ENCODE results near the gene OASL. TPM values are rescaled to one million over a fixed set of nuclear protein-coding genes. Genes with fewer than 3 reads are reported as not detected.
A peak's percentile ranks its signal among the peaks of the same experiment; 100 is the strongest.

The OASL gene
- total and polyA plus RNA-seq, 10 of the 15 experiments (the other 5 are each of a cell fraction or from before 2014, with no cell fraction given): 2.3 to 9.1 (median 2.7) TPM

DNA sequence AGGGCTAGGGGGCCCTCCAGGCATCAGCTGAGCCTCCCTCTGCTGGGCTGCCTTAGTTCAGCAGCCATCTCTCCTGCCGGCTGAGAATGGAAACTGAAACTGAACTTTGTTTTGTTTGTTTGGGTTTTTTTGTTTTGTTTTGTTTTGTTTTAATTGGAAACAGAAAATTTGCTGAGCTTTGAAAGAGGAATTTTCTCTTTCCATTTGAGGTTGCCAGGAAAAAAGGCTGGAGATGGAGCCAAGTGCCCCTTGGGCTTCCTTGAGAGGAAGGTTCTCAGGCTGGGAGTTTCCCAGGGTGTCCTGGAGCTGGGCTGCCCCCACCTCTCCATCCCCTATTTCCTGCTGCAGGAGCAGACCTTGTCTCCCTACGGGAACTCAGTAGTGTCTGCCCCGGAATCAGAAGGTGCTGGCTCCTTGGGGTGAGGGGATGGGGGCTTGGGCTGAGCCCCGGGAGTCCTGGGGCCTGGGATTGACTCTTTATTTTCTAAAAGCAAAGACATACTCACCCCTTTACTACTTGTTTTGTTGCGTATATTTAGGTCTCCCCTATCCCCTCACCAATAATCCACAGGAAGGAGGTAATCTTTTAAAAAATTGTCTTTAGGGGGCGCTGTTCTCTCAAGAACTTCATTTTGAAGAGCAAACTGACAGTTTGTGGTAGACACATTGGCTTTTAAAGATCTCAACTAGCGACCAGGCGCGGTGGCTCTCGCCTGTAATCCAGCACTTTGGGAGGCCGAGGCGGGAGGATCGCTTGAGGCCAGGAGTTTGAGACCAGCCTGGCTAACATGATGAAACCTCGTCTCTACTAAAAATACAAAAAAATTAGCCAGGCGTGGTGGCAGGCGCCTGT, 21.3 kb upstream of the OASL start (continued):
- TF ChIP-seq, protein P1, sequence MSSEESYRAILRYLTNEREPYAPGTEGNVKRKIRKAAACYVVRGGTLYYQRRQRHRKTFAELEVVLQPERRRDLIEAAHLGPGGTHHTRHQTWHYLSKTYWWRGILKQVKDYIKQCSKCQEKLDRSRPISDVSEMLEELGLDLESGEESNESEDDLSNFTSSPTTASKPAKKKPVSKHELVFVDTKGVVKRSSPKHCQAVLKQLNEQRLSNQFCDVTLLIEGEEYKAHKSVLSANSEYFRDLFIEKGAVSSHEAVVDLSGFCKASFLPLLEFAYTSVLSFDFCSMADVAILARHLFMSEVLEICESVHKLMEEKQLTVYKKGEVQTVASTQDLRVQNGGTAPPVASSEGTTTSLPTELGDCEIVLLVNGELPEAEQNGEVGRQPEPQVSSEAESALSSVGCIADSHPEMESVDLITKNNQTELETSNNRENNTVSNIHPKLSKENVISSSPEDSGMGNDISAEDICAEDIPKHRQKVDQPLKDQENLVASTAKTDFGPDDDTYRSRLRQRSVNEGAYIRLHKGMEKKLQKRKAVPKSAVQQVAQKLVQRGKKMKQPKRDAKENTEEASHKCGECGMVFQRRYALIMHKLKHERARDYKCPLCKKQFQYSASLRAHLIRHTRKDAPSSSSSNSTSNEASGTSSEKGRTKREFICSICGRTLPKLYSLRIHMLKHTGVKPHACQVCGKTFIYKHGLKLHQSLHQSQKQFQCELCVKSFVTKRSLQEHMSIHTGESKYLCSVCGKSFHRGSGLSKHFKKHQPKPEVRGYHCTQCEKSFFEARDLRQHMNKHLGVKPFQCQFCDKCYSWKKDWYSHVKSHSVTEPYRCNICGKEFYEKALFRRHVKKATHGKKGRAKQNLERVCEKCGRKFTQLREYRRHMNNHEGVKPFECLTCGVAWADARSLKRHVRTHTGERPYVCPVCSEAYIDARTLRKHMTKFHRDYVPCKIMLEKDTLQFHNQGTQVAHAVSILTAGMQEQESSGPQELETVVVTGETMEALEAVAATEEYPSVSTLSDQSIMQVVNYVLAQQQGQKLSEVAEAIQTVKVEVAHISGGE (CRISPR knock-in tag; IDR thresholded peaks at IDR 0.05): no peak
- TF ChIP-seq ZNF622 (IDR thresholded peaks at IDR 0.05) (no peak), PBX3 (IDR thresholded peaks at IDR 0.05; ENCODE audit: insufficient replicate concordance, low read depth, low read length) (no peak), NBN (IDR thresholded peaks at IDR 0.05) (peak; percentile 48; the same call in 1 of the 2 replicates), SMC3 (IDR thresholded peaks at IDR 0.05; ENCODE audit: borderline replicate concordance, low read length) (peak; percentile 52; the same call in 1 of the 2 replicates), FOXM1 (IDR thresholded peaks at IDR 0.05; ENCODE audit: low read depth, low read length) (no peak), KDM1A (IDR thresholded peaks at IDR 0.05; ENCODE audit: borderline replicate concordance) (no peak), RELB (IDR thresholded peaks at IDR 0.05; ENCODE audit: low read depth) (peak; percentile 80), SP1 (IDR thresholded peaks at IDR 0.05; ENCODE audit: low read depth, low read length) (no peak), TCF12 (IDR thresholded peaks at IDR 0.05; ENCODE audit: low read depth, low read length) (no peak), NR2C2 (IDR thresholded peaks at IDR 0.05; ENCODE audit: borderline replicate concordance, control insufficient read depth, insufficient read length, low read depth) (no peak), CBX5 (IDR thresholded peaks at IDR 0.05; ENCODE audit: low read depth) (no peak), TBL1XR1 (IDR thresholded peaks at IDR 0.05; ENCODE audit: low read depth, low read length) (no peak), BCL11A (IDR thresholded peaks at IDR 0.05; ENCODE audit: low read depth, low read length) (no peak), SUZ12 (IDR thresholded peaks at IDR 0.05; ENCODE audit: unreplicated experiment) (no peak)
- TF ChIP-seq, protein P2, sequence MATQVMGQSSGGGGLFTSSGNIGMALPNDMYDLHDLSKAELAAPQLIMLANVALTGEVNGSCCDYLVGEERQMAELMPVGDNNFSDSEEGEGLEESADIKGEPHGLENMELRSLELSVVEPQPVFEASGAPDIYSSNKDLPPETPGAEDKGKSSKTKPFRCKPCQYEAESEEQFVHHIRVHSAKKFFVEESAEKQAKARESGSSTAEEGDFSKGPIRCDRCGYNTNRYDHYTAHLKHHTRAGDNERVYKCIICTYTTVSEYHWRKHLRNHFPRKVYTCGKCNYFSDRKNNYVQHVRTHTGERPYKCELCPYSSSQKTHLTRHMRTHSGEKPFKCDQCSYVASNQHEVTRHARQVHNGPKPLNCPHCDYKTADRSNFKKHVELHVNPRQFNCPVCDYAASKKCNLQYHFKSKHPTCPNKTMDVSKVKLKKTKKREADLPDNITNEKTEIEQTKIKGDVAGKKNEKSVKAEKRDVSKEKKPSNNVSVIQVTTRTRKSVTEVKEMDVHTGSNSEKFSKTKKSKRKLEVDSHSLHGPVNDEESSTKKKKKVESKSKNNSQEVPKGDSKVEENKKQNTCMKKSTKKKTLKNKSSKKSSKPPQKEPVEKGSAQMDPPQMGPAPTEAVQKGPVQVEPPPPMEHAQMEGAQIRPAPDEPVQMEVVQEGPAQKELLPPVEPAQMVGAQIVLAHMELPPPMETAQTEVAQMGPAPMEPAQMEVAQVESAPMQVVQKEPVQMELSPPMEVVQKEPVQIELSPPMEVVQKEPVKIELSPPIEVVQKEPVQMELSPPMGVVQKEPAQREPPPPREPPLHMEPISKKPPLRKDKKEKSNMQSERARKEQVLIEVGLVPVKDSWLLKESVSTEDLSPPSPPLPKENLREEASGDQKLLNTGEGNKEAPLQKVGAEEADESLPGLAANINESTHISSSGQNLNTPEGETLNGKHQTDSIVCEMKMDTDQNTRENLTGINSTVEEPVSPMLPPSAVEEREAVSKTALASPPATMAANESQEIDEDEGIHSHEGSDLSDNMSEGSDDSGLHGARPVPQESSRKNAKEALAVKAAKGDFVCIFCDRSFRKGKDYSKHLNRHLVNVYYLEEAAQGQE (IDR thresholded peaks at IDR 0.05; ENCODE audit: low read depth, low read length): no peak
- TF ChIP-seq, protein P3, sequence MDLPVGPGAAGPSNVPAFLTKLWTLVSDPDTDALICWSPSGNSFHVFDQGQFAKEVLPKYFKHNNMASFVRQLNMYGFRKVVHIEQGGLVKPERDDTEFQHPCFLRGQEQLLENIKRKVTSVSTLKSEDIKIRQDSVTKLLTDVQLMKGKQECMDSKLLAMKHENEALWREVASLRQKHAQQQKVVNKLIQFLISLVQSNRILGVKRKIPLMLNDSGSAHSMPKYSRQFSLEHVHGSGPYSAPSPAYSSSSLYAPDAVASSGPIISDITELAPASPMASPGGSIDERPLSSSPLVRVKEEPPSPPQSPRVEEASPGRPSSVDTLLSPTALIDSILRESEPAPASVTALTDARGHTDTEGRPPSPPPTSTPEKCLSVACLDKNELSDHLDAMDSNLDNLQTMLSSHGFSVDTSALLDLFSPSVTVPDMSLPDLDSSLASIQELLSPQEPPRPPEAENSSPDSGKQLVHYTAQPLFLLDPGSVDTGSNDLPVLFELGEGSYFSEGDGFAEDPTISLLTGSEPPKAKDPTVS (IDR thresholded peaks at IDR 0.05; ENCODE audit: low read depth, low read length): no peak

All from GM12878 (cell line).